Peyer's patch (tissue), 4 donors: ENCODE data around the gene STIL.
"Not testable (repeated sequence)": the region's sequence is repeated elsewhere in the genome, so short reads cannot be mapped to it uniquely, and the experiment has no call there.

ENCODE experiments used
- POLR2A ChIP-seq, 2 donors: fragments of 450-650 bp; IDR thresholded peaks; one replicate each; pipeline ENCODE4 v1.5.1; 2017; ENCODE audit warnings: antibody characterized with exemption in 2 of 2, mild to moderate bottlenecking in 2 of 2, moderate library complexity in 2 of 2
- TF ChIP-seq, protein P1 (sequence below), 6 experiments: fragments of 450-650 bp in 4 of 6; fragments of 200-600 bp in 2 of 6; sonication (generic) in 1 of 6; IDR thresholded peaks; one replicate each; pipeline ENCODE4 v1.5.1; 2017 to 2019; ENCODE audit warnings: antibody characterized with exemption in 6 of 6, mild to moderate bottlenecking in 3 of 6, moderate library complexity in 1 of 6

DNA sequence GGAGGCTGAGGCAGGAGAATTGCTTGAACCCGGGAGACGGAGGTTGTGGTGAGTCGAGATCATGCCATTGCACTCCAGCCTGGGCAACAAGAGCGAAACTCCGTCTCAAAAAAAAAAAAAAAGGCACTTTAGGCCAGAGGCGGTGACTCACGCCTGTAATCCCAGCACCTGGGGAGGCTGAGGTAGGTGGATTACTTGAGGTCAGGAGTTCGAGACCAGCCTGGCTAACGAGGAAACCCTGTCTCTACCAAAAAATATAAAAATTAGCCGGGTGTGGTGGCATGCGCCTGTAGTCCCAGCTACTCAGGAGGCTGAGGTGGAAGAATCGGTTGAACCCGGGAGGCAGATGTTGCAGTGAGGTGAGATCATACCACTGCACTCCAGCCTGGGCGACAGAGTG lies 6.0 kb upstream of the STIL start:
- TF ChIP-seq, protein P1, sequence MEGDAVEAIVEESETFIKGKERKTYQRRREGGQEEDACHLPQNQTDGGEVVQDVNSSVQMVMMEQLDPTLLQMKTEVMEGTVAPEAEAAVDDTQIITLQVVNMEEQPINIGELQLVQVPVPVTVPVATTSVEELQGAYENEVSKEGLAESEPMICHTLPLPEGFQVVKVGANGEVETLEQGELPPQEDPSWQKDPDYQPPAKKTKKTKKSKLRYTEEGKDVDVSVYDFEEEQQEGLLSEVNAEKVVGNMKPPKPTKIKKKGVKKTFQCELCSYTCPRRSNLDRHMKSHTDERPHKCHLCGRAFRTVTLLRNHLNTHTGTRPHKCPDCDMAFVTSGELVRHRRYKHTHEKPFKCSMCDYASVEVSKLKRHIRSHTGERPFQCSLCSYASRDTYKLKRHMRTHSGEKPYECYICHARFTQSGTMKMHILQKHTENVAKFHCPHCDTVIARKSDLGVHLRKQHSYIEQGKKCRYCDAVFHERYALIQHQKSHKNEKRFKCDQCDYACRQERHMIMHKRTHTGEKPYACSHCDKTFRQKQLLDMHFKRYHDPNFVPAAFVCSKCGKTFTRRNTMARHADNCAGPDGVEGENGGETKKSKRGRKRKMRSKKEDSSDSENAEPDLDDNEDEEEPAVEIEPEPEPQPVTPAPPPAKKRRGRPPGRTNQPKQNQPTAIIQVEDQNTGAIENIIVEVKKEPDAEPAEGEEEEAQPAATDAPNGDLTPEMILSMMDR (IDR thresholded peaks at IDR 0.05) = not testable (repeated sequence)
- not testable (repeated sequence) for TF ChIP-seq POLR2A (IDR thresholded peaks at IDR 0.05)
